HG02763 (cell line): Measurements from ENCODE around the gene RBM47.

Source experiments
- ATAC-seq: cut with Tn5 transposase; IDR thresholded peaks from one replicate; pipeline ENCODE4 v1.9.1; 2021; ENCODE audit warnings: mild to moderate bottlenecking, moderate library complexity; ENCODE audit not compliant: unreplicated experiment

The RBM47 gene

GRCh38 chr4:40380647-40381046 lies 249.0 kb downstream of the RBM47 start:
- ATAC-seq, result no peak

GRCh38 chr4:40379248-40379647 lies 250.4 kb downstream of the RBM47 start:
- ATAC-seq, result no peak

- no peak for ATAC-seq
These were observed 251.0 kb downstream of the RBM47 start for GRCh38 chr4:40378619-40379018.

- no peak for ATAC-seq
These were observed 251.9 kb downstream of the RBM47 start for GRCh38 chr4:40377512-40378365.

- no peak for ATAC-seq
These were observed 254.0 kb downstream of the RBM47 start for GRCh38 chr4:40375620-40376019.

- no peak for ATAC-seq
These were observed 254.6 kb downstream of the RBM47 start for GRCh38 chr4:40375095-40375494.

GRCh38 chr4:40373636-40374035 lies 256.0 kb downstream of the RBM47 start:
- no peak for ATAC-seq
